ENCODE measurements around the gene FN3K.

FN3K gene

GRCh38 chr17:82734987-82735866 lies at the start of gene FN3K:
Gene FN3K (plus strand): TSS chr17:82735615. CDS start chr17:82735637, 22 bp downstream.
- no peak within 1 kb of the TSS for H2AFZ ChIP-seq (ENCODE audit: low read length)

GRCh38 chr17:82686366-82687324 lies 48.8 kb upstream of the FN3K start:
- Histone ChIP-seq H3K4me3 (ENCODE audit: low read length, poor library complexity, severe bottlenecking) (no peak overlapping the region), H3F3A (ENCODE audit: low read depth) (no peaks in the 10 kb centered on the region), H4K20me1 (ENCODE audit: insufficient read depth, low read length, poor library complexity, severe bottlenecking) (no peaks in the 10 kb centered on the region), H3K9me2 (replicated peaks; ENCODE audit: low read depth, low read length) (no peaks in the 10 kb centered on the region), H3K79me2 (ENCODE audit: insufficient read depth, low read length) (no peaks in the 10 kb centered on the region), H3K9ac (ENCODE audit: low read depth, low read length, poor library complexity, severe bottlenecking) (no peak overlapping the region), H3K36me3 (ENCODE audit: insufficient read depth, low read length) (no peaks in the 10 kb centered on the region), H3K4me1 (ENCODE audit: insufficient read depth, low read length, poor library complexity, severe bottlenecking) (no peaks in the 10 kb centered on the region), H3K9me3 (ENCODE audit: insufficient read depth, low read depth, low read length) (no peaks in the 10 kb centered on the region), H3K27me3 (ENCODE audit: insufficient read depth, low read length, poor library complexity, severe bottlenecking) (no peaks in the 10 kb centered on the region), H2AFZ (ENCODE audit: low read length) (no peak overlapping the region), H3K4me2 (ENCODE audit: low read depth, low read length, poor library complexity, severe bottlenecking) (no peak overlapping the region)
- no peak for TF ChIP-seq EZH2phosphoT487 (IDR thresholded peaks at IDR 0.05; ENCODE audit: borderline replicate concordance)
- TF ChIP-seq CTCF (conservative IDR thresholded peaks at IDR 0.05; ENCODE audit: low read length): no peak

More at GRCh38 chr17:82734987-82735866, at the start of gene FN3K:
- Histone ChIP-seq H3K9me2 (replicated peaks; ENCODE audit: low read depth, low read length) (no peaks in the 10 kb centered on the region), H3K9ac (ENCODE audit: low read depth, low read length, poor library complexity, severe bottlenecking) (no peak within 1 kb of the TSS), H3K27me3 (ENCODE audit: insufficient read depth, low read length, poor library complexity, severe bottlenecking) (no peaks in the 10 kb centered on the region), H3K9me3 (ENCODE audit: insufficient read depth, low read depth, low read length) (no peaks in the 10 kb centered on the region; the same call in 1 of the 2 replicates), H3K36me3 (ENCODE audit: insufficient read depth, low read length) (no peaks in the 10 kb centered on the region), H3K4me1 (ENCODE audit: insufficient read depth, low read length, poor library complexity, severe bottlenecking) (no peaks in the 10 kb centered on the region), H4K20me1 (ENCODE audit: insufficient read depth, low read length, poor library complexity, severe bottlenecking) (no peaks in the 10 kb centered on the region), H3K4me3 (ENCODE audit: low read length, poor library complexity, severe bottlenecking) (no peak within 1 kb of the TSS), H3K79me2 (ENCODE audit: insufficient read depth, low read length) (no peaks in the 10 kb centered on the region), H3F3A (ENCODE audit: low read depth) (no peaks in the 10 kb centered on the region), H3K4me2 (ENCODE audit: low read depth, low read length, poor library complexity, severe bottlenecking) (no peak within 1 kb of the TSS)
- TF ChIP-seq EZH2phosphoT487 (IDR thresholded peaks at IDR 0.05; ENCODE audit: borderline replicate concordance): no peak
- TF ChIP-seq CTCF (conservative IDR thresholded peaks at IDR 0.05; ENCODE audit: low read length): no peak

GRCh38 chr17:82687375-82687861 lies 48.0 kb upstream of the FN3K start:
- H3K9me2 ChIP-seq (replicated peaks; ENCODE audit: low read depth, low read length): no peaks in the 10 kb centered on the region
- H3K4me2 ChIP-seq (ENCODE audit: low read depth, low read length, poor library complexity, severe bottlenecking): no peak overlapping the region
- no peaks in the 10 kb centered on the region for H4K20me1 ChIP-seq (ENCODE audit: insufficient read depth, low read length, poor library complexity, severe bottlenecking)
- H3K9ac ChIP-seq (ENCODE audit: low read depth, low read length, poor library complexity, severe bottlenecking): no peak overlapping the region
- H3F3A ChIP-seq (ENCODE audit: low read depth): no peaks in the 10 kb centered on the region
- TF ChIP-seq CTCF (conservative IDR thresholded peaks at IDR 0.05; ENCODE audit: low read length): no peak
- no peak for TF ChIP-seq EZH2phosphoT487 (IDR thresholded peaks at IDR 0.05; ENCODE audit: borderline replicate concordance)
- H3K4me1 ChIP-seq (ENCODE audit: insufficient read depth, low read length, poor library complexity, severe bottlenecking): no peaks in the 10 kb centered on the region
- no peaks in the 10 kb centered on the region for H3K9me3 ChIP-seq (ENCODE audit: insufficient read depth, low read depth, low read length)
- H3K4me3 ChIP-seq (ENCODE audit: low read length, poor library complexity, severe bottlenecking): no peak overlapping the region
- no peaks in the 10 kb centered on the region for H3K27me3 ChIP-seq (ENCODE audit: insufficient read depth, low read length, poor library complexity, severe bottlenecking)
- H3K36me3 ChIP-seq (ENCODE audit: insufficient read depth, low read length): no peaks in the 10 kb centered on the region
- no peak overlapping the region for H2AFZ ChIP-seq (ENCODE audit: low read length)
- H3K79me2 ChIP-seq (ENCODE audit: insufficient read depth, low read length): no peaks in the 10 kb centered on the region

All from Loucy (cell line).